Right ventricle myocardium superior (tissue), 1 donor: ENCODE results near the gene FXYD2. TPM values are rescaled to one million over a fixed set of nuclear protein-coding genes. Genes with fewer than 3 reads are reported as not detected.

Experiments used
- ATAC-seq: fragments of 200-7000 bp; cut with Tn5 transposase; one replicate; pipeline ENCODE4 v1.9.1; 2020; ENCODE audit warnings: mild to moderate bottlenecking; ENCODE audit not compliant: poor library complexity
- DNase-seq: peaks from one replicate; pipeline ENCODE4 v3.0.0-alpha.2; 2020
- intact Hi-C: fragments of 100-400 bp; cut with DNase I; formaldehyde crosslinking; loops from one replicate; pipeline ENCODE4 v1.11.2; 2022
- total RNA-seq: library from RNA; stranded (reverse); fragmentation: NEBNext Ultra II Directional; extraction: Animal tissue kit (Norgen Biotek cat#: 25700); gene quantifications from one replicate; pipeline ENCODE4 v1.2.1, GENCODE V29; 2021
- donor health status: DM: no; HTN: yes; CAD: no; lungs with severe emphysema.

Gene FXYD2
- total RNA-seq, 1 donor from 2014 or later, result 1.4 TPM

DNA sequence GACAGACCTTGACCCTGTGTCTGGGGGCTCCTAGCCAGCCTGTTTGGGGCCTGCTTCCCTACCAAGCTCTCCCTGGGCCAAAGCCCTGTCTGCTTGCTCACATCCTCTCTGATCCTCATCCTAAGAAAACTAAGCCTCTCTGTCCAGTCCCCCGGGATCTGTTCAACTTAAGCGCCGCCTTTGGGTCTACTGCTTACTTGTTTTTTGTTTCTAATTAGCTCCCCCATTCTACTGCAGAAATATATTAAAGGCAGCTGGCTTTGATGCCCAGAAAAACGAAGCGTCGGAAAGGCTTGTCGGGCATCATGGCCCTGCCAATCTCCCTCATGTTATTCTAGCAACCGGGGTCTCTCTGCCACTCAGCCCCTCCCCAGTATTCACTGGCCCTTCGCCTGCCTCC lies 31.0 kb downstream of the FXYD2 start:
- intact Hi-C loops, result no loop called here

DNA sequence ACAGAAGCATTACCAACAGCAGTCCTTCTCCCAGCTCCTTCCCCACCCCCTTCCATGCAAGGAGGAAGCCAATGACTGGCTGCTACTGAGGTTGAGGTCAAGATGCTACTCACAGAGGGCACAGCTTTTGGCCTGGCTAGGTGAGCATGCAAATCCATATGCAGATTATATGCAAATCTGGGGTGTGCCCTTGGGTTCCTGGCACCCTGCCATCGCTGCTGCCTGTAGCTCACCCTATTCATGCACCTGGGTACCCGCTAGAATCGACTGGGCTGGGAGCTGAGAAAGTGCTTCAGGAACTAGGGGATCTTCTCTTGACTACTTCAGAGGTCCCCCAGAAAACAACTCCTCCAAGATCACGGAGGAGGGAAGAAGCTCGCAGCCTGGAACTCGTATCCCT lies 31.6 kb downstream of the FXYD2 start:
- ATAC-seq, result no peak
- intact Hi-C loops, result no loop called here

More for the DNA sequence above, 31.0 kb downstream of the FXYD2 start:
- DNase-seq, result no peak
- no peak for ATAC-seq

DNA sequence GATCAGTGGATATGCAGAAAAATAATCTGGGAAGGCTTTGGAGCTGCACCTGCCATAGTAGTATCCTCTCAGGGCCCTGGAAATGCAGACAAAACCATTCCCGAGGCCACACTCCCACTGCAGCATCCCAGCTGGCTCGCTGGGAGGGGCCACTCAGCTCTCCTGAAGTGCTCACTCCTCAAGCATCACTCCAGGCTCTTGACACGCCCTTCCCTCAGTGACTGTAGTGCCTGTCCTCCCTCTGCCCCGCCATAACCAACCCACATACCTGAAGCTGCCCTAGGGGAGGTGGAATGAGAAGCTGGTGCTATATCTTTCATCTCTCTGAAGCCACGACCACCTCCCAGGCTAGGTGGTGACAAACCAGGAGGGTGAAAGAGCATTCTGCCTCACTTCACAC lies 32.3 kb downstream of the FXYD2 start:
- intact Hi-C loops, result no loop called here
- ATAC-seq (no peak), DNase-seq (no peak)

More for the DNA sequence above, 31.6 kb downstream of the FXYD2 start:
- DNase-seq, result no peak

DNA sequence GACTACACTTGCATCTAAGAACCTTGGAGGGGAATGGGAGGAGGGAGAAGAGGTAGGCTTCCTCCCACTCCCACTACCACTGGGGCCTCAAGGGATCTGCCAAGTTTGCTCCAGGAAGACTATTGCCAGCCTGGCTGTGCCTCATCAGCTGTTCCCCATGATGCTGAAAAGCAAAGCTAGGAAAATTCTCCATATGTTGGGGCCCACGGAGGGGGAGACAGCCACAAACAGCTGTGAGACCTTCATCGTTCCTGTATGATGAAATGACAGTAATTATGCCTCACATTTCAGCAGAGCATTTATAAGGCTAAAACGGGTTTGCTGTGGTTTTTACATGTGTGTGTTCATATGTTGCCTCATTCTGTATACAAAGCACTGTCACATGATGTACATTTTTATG lies 34.3 kb downstream of the FXYD2 start:
- intact Hi-C loops, result no loop called here
- DNase-seq, result no peak
- no peak for ATAC-seq

DNA sequence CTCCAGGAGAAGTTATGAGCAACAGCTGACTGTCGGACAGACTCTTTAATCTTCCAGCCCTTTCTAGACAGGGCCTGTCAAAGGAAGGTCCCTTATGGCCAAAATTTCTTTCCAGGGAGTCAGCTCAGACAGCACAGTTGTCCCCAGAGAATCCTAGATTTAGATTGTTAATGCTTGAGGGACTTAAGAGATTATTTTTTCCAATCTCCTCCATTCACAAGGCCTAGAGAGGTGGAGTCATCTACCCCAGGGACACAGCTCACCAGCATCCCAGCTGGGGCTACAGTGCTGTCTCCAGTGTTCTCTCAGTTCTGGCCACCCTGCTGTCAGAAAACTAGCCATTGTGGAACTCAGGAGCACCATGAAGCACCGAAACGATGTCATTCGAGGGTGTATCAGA lies 35.3 kb downstream of the FXYD2 start:
- DNase-seq (no peak), ATAC-seq (no peak)
- intact Hi-C loops, result no loop called here

DNA sequence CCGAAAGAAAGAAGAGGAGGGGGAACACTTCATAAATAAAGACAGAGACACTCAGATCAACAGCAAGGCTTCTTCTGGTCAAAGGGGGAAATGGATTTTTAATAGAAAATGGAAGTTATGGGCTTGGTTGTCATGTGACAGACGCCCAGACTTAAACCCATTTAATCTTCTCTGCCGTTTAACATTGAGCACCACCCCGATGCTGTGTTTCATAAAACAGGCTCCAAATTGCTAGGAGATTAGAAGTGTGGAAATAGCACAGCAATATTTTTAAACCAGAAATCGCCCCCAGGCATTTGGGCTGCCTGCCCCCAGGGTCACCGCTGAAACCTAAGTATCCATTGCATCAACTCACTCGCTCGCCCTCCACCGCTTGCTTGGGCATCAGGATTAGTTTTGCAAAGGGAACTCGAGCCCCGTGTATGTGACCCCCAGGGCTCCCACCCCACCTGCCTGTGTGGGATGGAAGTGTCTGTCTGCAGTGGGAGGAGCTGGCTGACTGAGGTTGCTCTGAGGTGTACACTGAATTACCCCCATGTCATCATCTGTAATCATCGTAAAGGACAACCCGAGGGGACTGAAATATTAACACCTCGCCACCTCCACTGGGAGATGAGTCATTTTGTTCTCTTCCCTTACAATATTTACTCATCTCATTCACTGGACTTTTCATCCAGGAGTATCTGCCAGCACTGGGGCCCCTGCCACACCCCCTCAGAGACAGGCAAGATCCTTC lies 38.2 kb downstream of the FXYD2 start:
- DNase-seq (no peak), ATAC-seq (no peak)
- intact Hi-C loops, result no loop called here

DNA sequence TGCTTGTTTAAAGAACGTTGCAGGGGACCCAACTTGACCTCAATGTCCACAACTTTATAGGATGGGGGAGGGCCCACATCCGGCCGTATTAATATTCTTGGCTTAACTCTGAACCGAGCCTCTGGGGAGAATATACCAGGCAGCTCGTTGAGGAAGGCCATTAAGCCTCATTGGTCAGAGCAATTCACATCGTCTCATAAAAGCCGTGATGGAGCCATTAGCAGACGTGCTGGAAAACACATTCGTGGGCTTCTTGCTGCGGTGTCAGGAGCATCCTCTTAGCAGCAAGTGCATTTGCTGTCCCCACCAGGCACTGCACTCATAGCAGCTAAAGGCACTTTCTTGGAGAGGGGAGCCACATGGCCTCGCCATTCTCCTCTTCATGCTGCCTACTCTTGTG lies 42.4 kb downstream of the FXYD2 start:
- DNase-seq, result no peak
- intact Hi-C loops, result no loop called here
- no peak for ATAC-seq

DNA sequence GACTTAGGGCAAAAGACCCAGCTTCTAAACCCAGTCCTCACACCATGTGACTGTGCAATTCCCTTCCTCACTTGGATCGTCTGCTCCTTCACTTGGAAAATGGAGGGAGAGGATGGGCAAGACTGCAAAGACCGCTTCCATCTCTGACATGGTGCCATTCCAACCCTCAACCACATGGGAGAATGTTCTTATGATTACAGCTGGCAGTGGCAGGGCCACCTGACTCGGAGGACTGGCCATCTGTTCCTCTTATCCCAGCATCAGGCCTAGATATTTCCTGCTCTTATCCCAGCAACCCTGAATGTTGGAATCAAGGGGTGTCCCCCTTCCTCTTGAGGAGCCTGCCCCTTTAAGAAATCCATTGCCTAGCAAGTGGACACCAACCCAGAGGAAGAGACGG lies 42.9 kb downstream of the FXYD2 start:
- no peak for DNase-seq
- intact Hi-C loops, result no loop called here
- no peak for ATAC-seq

DNA sequence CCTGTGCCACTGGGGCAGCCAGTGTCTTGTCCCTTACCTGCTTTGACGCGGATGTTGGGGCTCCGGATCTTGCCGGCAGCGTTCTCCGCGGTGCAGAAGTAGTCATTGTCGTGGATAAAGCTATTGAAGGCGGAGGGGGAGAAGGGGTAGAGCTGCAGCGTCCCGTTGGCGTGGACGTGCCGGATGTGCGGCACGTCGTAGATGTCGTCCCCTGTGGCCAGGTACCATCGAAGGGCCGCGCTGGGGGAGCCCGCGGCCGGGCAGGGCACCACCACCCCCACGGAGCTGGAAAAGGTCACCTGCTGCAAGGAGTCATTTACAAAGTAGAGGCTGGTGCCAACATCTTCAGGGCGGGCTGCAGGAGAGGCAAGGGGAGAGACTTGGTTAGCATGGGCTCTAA lies 44.1 kb downstream of the FXYD2 start:
- no peak for DNase-seq
- ATAC-seq, result no peak
- intact Hi-C loops, result no loop called here

DNA sequence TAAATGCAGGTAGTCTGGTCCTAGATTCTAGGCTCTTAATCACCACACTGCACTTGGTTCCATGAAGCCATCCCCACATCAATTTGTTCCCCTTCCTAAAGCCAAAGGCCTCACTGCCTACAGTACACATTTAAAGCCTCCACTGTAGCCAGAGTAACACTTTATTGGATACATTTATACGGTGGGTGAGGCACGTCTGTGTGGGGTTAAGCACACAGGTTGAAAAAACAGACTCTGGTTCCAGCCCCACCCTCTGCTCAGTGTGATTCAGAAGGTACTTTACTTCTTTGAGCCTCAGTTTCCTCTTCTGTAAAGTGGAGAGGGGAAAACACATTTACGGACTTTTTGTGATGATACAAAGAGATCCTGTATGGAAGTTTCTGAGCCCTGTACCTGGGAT lies 50.0 kb downstream of the FXYD2 start:
- intact Hi-C loops, result no loop called here
- ATAC-seq, result no peak
- DNase-seq, result no peak

DNA sequence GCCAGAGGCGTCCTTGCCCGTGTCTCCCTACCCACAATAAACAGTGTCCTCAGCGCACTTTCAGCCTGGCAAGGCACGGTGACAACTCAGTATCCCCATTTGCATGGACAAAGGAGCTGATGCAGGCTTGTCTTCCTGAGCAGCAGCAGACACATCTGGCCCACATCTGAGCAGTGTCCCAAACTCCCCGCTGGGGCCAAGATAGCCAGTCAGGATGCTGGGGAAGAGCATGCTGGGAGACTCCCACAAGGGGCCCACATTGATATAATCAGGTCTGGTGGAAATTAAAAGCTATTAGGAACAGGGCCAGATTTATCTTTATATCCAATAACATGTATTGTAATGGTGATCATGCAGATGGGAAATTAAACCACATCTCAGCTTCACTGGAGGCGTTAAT lies 52.2 kb downstream of the FXYD2 start:
- DNase-seq (no peak), ATAC-seq (no peak)
- intact Hi-C loops, result no loop called here

DNA sequence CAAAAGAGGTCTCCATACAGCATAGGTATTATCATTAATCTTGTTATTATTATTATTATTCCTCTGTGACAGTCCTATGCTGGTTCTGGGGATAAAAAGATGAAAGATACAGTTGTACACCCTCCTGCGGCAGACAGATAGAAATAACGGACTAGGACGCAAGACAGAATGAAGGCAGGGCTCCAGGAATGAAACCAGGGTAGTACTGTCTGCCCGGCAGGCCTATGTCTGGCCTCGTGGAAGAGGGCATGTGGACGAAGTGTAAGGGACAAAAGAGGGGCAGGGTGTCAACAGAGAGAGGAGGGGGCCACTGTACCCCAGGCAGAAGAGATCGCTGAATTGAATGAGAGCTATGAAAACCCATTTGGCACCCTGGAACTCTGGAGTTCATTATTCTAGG lies 52.7 kb downstream of the FXYD2 start:
- ATAC-seq, result no peak
- intact Hi-C loops, result no loop called here
- no peak for DNase-seq

DNA sequence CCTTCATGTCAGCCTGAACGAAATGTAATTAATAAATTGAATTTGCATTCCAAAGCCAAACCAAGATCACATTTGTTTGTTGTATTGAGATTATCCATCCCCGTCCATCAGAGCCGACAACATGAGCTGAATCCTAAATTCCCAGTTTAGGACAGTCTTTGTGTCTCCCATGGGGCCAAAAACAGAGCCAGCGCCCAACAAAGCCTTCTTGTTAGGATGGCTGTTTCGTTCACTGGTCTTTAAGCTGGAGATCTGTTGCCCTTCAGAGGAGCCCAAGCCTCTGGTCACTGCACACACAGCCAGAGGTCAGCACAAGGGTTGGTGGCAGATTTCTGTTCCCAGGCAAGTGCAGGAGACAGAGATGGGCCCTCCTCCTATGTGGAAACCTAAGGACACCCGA lies 53.3 kb downstream of the FXYD2 start:
- DNase-seq (no peak), ATAC-seq (no peak)
- intact Hi-C loops, result no loop called here

DNA sequence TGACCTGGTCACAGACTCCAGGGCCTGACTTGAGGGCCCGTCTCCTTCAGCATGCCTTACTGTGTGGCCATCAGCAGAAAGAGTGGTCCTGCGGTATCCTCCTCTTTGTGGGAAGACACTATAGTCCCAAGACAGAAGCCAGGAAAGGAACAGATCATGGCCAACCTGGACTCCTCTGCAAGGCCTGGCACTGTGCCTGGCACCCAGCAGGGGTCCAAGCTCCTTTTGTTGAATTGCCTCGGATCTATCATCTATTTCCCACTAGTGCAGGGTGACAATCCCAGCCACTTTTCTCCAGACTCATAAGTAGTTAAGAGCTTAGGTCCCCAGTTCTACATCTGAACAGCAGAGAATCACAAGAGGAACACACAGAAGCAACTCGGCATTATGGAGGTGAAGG lies 54.5 kb downstream of the FXYD2 start:
- DNase-seq (no peak), ATAC-seq (no peak)
- intact Hi-C loops, result no loop called here

Other genes with a start within 250 kb of the FXYD2 start
- 0.83 TPM for gene DSCAML1, start 27.5 kb downstream of the FXYD2 start, total RNA-seq
- gene FXYD6, start 51.9 kb upstream of the FXYD2 start, total RNA-seq, result 34.6 TPM
- gene TMPRSS13, start 104.7 kb upstream of the FXYD2 start, total RNA-seq, result not detected
- gene IL10RA, start 161.7 kb upstream of the FXYD2 start, total RNA-seq, result 6.2 TPM